Measurements from ENCODE around the gene TMEM131L.
A peak's percentile ranks its signal among the peaks of the same experiment; 100 is the strongest.

Gene TMEM131L

DNA sequence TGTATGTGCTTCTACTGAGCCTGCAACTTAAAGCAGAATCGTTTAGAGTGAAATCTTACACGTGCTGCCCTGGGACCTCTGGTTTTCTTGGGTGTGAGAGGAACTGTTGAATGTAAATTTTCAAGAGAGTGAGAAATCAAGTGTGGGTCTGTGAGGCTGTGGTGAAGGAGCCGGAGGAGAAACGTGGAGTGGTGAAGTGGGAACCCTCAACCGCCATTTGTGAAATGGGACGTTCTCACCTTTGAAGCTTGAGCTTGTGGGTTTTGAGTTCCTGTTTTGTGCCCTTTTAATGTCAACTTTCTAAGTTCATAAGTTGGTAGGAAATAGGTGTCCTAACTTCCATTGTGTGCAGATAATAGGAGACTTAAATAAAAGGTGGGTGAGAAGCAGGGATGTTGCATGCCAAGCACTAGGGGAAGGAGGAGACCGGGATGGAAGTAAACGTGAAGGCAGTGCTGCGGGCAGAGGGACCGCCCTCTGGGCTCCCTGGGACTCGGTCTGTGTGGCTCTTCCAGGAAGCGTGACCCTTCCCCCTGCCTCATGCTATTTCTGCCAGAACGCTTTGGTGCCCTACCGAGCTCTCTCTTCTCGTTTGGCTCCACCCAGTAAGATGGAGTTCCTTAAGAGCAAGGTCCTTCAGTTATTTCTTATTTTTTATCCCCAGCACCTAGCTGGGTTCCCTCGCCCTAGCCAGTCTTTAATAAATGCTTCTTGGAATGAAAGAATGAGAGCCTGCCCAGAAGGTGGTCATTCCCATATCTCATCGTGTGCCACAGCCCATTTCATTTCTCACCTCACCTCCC, 56.0 kb downstream of the TMEM131L start:
- peak; percentile 23 to 27 for DNase-seq (ENCODE audit: low read depth in 2 of 2)

DNA sequence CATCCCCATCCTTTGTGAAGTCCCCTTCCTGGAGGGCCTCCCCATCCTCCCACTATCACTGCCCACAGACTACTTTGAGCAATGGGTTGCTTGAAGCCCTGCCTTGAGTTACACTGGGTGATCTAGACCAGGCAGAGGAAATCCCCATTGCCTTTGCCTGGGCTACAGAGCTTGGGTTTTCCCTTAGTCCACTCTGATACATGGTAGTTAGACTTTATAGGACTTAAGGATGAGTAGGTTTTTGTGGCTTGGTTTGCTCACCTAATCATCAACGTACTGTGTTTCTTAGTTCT, 56.6 kb downstream of the TMEM131L start:
- peak; percentile 17 to 24 for DNase-seq (ENCODE audit: low read depth in 2 of 2)

DNA sequence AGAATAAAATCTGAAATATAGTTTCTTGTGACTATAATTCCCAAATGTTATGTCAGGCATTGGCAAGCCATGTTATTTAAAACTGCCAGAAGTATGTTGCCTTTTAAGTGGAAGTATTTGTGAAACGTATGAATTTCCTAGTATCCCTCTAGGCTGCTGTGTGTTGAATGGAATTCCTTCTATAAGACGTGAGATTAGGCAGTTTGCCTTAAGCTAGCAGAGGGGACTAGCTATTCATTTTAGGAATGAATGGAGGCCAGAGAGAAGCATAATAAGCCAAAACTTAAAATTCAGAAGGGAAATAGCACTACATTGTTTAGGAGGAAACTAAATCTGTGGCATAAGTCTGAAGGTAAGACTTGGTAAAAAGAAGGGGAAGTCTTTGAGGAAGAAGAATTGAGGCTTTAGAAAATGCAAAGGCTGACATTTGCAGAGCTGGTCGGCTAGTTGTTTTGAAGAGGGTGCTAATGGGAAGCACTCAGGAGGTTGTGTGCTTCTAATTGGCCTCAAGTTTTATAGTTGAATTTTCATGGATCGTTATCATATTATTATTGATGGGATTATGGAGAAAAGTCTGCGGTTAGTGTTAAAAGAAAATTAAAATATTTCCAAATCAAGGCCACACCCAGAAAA, 57.1 kb downstream of the TMEM131L start:
- no peak for DNase-seq (ENCODE audit: low read depth in 2 of 2)

DNA sequence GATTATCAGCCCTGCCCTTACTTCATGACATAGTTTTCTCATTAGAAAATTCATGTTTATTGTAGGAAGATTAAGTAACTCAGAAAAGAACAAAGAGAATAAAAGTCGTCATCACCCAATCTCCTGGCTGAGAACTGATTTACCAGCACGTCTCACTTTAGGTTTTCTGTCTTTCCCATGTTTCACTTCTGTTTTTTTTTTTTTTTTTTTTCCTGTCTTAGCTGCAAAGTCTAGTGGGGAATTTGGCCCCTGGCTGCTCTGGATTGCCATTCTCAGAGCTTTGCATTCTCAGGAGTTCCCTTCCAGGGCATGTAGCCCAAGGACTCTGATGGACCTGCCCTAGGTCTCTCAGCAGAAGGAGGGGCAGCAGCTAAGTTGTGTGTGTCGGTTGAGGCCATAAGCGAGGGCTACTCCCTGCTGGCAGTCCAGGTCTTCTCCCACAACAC, 57.8 kb downstream of the TMEM131L start:
- DNase-seq (ENCODE audit: low read depth in 2 of 2), result no peak

DNA sequence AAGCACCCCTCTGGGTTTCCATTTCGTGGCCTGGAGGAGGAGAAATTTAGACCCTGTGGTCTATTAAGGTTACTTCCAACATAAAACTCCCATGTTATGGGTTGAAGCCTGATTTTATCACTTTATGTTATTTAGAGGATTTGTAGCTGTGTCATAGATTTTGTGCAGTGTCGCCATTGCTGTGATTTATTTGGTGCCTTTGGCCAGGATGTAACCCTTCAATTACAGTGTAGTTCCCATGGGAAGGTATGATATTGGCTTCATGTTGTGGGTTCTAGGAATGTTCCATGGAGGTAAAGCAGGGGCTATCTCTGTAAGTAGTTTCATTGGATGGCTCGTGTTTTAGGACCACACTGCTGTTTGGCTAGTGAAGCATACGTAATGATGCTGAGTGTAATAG, 58.5 kb downstream of the TMEM131L start:
- DNase-seq (ENCODE audit: low read depth in 2 of 2), result no peak

DNA sequence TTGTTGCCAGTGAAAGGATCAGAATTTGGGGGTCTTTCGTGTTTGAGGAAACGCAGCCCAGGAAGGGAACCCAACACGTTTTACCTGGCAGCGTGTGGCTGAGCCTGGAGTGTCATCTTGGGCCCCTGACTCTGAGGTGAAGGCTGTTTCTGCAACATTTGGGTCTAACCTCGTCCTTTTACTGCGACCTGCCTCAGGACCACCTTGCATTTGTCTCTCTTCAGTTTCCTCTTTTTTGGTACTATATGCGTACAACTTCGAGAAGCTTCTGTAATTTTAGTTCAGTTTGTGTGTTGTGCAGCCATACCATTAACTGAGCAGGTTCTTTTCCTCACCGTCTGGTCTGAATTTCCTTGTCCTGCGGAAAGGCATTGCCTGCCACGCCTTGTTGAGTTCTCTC, 61.5 kb downstream of the TMEM131L start:
- DNase-seq (ENCODE audit: low read depth in 2 of 2), result no peak

DNA sequence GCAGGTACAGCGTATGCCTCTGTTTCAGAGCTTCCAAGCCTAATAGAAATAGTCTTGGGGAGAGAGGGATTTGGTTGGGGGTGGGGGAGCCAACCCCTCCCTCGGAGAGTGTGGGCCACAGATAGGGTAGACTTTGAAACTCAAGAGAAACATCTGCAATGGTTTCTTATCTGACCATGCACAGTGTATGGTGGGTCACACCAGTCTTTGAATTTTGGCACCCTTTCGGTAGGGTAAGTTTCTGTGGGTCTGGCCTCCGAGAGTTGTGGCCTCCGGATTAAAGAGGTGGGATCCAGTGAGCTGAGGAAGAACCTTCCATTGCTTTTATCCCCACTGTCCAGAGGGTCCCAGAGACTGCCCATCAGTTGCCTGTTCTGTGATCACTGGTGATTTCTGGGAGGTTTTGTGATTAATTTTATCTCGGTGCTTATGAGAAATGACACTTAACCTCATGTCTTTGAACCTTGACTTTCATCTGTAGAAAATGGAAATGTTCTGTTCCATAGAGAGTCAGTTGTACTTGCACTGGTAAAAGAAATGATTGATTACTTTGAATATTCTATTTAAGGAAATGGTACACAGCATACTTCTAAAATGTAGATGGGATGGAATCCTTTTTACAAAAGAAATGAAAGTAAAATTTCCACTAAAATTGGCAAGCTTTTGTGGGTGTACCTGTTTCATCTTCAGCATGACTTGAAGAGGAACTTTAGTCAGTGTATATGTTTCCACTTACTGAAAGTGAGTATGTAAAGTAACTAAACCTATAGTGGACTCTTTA, 62.7 kb downstream of the TMEM131L start:
- no peak for DNase-seq (ENCODE audit: low read depth in 2 of 2)

DNA sequence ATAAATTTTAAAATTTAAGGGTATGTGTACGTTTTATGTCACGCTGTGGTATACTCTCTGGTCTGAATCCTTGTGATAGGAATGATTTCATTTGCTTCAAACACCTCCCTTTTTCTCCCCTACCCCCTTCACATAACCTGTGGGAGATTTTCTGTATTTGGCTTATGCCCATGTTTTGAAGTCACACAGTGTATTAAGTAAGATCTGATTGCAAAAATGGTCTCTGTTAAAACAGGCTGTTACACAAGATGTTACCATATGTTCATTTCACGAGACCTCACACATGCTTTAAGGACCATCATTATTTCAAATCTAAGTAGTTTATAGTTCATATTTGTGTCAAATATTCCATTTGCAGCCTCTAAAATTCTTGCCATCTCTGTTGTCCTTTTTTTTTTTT, 63.5 kb downstream of the TMEM131L start:
- no peak for DNase-seq (ENCODE audit: low read depth in 2 of 2)

DNA sequence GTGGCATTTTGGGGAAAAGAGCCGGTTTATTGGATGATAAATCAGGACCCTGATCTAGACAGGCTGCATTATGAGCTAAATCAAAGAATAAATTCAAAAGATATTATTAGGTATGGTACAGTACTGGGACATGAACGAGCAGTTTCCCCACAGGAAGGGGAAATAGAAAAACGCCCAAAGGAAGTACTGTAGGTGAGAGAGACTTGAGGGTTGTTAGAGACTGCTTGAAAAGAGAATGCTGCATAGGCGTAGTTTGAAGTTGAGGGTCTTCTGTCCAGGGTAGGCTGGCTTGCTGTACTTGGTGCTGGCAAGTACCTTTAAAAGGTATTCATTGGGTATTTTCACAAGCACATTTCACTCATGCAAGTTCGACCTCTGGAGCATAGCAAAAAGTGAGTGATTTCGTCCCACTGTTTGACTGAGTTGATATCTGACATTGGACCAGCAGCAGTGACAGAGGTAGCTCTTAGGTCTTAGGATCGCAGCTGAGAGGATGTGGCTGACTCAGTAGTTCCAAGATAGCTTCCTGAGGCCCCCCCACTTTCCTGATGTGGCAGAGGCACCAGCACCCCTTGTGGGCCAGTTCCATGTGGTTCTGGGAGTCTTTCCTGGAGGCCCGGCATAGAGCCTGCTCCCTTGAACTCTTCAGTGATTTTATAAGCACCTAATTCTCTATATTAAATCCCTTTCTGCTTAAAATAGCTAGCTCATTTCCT, 64.3 kb downstream of the TMEM131L start:
- DNase-seq (ENCODE audit: low read depth in 2 of 2), result peak in 1 of 2 donors; percentile 15

DNA sequence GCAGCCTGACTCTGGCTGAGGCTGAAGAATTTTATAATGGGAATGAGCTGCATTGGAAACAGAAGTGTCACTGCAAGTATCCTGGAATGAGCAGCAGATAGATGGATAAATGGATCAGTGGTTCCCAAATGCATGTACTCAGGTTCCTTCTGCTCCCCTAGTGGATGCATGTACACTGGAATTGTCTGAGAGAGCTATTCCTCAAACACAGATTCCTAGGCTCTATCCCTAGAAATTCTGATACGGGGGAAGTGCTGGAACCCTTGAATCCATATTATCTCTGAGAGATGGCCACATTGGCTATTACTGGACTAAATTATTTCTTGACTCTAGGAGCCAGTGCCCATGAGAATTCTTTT, 64.8 kb downstream of the TMEM131L start:
- DNase-seq (ENCODE audit: low read depth in 2 of 2), result no peak

DNA sequence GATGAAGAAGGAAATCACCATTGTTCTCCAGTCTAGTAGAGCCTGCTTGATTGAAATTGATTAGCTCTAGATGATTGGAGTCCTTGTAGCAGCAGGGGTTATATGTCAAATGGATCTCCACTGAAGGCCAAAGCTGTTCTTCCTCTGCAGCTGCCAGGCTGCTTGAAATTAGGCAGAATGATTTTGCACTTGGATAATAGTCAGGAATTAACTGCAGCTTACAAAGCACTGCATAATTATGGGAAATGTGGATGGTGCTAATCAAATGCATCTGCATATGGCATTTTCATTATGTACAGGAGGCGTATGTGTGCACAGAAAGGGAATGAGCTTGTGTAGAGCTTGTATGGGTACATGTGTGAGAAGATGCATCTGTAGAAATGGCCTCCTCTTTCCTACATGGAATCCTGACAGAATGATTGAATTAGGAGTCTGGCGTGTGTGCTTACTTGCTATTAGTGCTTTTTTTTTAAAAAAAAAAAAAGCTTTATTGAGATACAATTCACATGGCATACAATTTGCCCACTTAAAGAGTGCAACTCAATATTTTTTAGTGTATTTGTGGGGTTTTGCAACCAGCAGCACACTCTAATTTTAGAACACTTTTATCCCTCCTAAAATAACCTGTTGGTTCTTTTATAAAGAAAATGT, 65.9 kb downstream of the TMEM131L start:
- DNase-seq (ENCODE audit: low read depth in 2 of 2), result no peak

DNA sequence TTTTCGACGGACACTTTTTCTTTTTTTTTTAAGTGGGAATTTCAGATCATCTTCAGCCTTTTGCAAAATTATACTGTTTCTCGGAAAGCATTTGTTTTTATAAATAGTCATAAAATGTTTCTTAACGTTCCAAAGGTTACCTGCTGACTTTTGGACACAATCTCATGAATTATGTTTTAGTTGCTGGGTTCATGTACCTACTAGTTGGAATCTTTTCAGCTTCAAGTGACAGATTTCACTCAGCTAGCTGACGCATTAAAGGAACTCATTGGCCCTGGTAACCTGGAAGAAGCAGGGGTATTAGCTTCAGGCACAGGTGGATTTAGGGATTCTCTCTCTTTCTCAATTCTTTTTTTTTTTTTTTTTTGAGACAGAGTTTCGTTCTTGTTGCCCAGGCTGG, 66.5 kb downstream of the TMEM131L start:
- DNase-seq (ENCODE audit: low read depth in 2 of 2), result no peak

DNA sequence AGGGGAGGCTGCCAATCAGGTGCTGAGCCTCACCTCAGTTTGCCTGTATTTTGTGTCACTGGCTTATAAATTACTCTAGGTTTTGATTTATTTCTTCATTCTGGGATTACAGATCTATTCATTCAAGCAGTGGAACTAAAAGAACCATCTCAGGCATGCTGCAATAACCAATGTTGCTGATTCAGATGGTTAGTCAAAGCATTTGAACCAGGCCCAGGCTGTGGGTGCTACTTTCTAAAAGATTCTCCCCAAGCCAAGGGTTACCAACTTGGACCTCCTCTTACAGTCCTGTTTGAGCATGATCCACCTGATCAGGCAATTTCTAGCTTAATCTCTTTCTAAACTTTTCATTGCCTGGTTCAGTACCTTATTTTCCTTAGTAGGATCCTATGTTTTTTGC, 67.2 kb downstream of the TMEM131L start:
- DNase-seq (ENCODE audit: low read depth in 2 of 2), result no peak

DNA sequence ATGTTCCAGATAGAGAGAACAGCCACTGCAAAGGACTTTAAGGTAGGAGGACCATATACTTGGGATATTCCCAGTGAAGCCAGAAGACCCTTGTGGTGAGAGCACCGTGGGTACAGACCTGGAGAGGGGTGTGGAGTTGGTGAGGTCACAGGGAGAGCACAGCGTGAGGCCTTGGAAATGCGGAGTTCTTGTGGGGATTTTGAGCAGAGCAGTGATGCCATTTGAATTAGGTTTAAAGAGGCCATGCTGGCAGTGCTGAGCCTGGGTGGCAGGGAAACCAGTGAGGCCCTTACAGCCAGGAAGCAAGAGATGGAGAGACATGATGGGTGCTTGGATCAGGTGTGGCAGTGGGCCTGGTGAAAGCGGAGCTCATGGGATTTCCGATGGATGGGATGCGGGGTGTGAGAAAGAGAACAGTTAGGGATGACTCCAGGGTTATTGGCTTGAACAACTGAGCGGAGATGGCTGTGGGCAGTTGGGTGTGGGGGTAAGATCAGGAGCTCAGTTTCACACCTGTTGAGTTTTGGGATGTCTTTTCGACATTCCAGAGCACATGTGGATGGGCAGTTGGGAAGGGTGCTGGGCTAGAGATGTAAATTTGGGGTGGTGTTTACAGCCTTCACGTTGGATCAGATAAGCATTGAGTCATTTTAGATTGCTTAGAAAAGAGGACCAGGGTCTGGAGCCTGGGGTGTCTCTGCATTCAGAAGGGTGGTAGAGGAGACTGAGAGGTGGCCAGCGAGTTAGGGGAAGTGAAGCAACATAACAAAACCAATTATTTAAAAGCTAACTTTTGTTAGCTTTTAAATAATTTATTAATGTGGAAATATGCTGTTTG, 68.9 kb downstream of the TMEM131L start:
- DNase-seq (ENCODE audit: low read depth in 2 of 2), result no peak

DNA sequence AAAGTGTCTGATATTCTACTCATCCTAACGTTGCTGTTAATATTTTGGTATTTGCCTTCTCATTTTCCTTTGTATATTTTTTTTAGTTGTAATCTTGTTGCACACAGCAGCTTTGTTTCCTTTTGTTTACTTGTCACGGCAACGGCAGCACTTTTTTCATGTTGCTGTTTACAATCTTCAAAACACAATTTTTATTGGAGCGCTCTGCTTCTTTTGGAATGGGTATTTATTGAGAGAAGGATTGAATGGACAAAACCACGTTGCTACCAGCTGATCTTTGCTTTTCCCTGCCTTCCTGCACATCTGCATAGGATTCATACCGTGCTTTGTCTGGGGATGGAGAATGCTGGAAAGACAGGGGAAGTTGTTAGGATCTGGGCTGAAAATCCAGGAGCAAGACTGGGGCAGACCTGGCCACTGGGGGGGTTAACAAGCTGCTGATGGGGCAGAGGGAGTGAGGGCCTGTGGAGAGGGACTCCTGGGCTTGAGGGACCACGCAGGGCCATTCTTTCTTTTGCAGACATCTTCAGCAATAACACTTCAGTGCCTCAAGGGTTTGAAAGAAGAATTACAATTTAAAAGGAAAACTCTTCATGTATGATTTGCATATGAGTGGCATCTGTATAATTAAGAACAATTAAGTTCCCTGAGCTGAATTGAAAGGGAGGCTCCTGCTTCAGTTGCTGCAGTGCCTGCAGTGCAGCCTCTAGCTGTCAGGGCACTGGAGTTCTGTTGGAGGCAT, 69.8 kb downstream of the TMEM131L start:
- no peak for DNase-seq (ENCODE audit: low read depth in 2 of 2)

DNA sequence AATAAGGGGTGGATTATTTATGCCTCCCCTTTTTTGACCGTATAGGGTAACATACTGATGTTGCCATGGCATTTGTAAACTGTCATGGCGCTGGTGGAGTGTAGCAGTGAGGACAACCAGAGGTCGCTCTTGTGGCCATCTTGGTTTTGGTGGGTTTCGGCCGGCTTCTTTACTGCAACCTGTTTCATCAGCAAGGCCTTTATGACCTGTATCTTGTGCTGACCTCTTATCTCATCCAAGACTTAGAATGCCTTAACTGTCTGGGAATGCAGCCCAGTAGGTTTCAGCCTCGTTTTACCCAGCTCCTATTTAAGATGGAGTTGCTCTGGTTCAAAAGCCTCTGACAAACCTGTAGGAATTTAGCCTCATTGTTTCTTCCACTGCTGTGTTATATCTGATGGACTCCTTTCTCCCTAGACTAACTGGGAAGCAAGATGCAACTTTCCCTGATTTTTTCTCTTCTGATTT, 71.4 kb downstream of the TMEM131L start:
- no peak for DNase-seq (ENCODE audit: low read depth in 2 of 2)

DNA sequence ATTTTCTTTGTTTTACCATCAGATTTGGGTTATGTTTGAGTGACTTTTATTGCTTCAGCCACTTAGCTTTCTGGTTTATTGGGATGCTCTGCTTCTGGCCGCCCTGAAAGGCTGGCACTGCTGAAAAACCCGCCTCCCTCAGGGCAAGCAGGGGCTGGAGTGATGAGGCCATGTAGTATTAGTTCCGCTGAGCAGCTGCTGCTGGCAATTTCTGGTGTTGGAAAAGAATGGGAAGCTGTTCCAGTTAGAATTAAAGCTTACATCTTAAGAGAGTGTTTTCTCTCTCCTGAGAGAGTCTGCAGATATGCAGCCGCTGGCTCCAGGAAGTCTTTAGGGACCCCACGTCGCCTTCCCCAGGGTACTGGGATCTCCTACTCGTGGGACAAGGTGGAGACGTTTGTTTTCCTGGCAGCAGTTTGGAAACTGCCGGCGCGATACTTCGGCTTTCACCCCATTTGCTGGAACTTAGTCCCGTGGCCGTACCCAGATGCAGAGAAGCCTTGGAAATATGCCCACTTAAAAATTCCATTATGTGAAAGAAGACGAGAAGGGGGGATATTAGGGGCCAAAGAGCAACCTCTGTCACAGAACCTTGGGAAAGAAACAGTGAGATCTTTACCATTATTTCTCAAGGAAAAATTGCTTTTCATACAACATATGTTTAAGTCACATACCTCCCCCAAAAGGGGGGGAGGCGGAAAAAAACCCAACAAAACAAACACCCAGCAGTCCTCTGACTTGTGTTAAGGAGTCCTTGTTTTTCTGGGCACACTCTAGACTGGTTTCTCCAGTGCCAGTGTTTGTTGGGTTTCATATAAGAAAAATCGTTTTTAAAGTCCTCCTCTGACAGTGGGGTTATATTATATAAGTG, 72.6 kb downstream of the TMEM131L start:
- no peak for DNase-seq (ENCODE audit: low read depth in 2 of 2)

DNA sequence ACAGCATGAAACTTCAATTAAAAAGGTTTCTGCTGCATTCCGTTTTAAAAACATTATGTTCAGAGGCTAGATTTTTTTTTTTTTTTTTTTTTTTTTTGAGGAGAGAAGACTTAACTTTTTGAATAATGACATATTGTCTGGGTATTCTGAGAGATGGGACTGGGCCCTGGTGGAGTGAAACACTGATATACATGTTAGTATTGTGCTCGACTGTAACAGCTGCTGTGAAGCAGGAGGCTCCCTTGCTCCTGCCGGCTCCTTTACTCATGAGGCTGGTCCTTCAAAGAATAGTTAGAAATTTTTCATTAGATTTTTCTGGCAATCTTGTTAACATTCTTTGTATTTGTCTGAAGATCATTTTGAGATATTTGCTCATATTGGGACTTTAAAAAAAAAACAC, 73.3 kb downstream of the TMEM131L start:
- DNase-seq (ENCODE audit: low read depth in 2 of 2), result no peak

DNA sequence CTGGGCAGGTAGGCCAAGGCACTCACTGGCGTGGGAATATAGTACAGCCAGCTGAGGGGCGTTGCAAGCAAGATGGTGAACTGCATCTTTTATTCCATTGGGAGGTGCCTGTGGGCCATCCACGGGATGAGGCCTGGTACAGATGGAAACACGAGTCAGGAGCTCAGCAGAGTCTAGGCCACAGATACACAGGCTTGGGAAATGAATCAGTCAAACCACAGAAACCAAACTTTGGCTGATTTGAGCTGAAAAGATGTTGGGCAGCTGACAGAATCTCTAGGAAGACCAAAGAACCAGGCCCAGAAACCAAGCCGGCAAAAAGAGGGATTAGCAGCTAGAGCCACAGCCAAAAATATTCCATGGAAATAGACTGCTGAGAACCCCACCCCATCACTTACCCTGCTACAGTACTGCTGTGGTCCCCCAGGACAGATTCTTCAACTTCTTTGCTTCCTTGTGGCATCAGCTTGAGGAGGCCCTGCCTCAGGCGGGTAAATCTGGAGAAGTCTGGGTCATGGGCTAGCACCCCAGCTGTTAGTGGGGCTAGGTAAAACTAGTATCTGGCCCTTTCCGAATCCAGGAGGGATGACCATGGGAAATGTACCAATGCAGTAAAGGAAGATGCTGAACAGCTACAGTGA, 75.4 kb downstream of the TMEM131L start:
- DNase-seq (ENCODE audit: low read depth in 2 of 2), result no peak

All from stimulated activated CD8-positive, alpha-beta memory T cell treated with anti-CD3 and anti-CD28 coated beads, Interleukin-15, amount 100 ng/mL, for 4 hours (primary cell).